Stimulated activated CD8-positive, alpha-beta memory T cell treated with anti-CD3 and anti-CD28 coated beads, Interleukin-7, amount 100 ng/mL, for 4 hours (primary cell): ENCODE measurements around the gene PPP2R2C.

Experiments used
- DNase-seq, 2 donors: peaks; one replicate each; pipeline ENCODE4 v3.0.0-alpha.2; 2020; ENCODE audit warnings: low read depth in 2 of 2

The PPP2R2C gene

DNA sequence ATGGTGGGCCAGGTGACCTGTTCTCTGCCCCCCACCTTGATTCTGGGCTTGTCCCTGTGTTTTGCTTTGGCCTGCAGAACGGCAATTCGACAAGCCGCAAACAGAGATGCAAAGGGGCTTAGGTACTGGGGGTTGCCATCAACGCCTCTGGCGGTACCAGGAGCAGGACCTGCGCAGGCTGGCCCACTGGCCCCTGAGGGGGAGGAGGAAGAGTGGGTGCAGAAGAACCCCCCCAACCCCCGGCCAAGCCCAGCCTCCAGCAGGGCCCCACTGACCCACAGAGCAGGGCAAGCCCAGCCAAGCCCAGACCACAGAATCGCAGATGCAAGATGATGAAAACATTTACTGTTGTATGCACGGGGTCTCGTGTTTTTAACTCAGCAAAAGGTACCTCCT lies 89.4 kb downstream of the PPP2R2C start:
- DNase-seq, result no peak

- no peak for DNase-seq
Observed at GRCh38 chr4:6381571-6382123, 90.8 kb downstream of the PPP2R2C start.

DNA sequence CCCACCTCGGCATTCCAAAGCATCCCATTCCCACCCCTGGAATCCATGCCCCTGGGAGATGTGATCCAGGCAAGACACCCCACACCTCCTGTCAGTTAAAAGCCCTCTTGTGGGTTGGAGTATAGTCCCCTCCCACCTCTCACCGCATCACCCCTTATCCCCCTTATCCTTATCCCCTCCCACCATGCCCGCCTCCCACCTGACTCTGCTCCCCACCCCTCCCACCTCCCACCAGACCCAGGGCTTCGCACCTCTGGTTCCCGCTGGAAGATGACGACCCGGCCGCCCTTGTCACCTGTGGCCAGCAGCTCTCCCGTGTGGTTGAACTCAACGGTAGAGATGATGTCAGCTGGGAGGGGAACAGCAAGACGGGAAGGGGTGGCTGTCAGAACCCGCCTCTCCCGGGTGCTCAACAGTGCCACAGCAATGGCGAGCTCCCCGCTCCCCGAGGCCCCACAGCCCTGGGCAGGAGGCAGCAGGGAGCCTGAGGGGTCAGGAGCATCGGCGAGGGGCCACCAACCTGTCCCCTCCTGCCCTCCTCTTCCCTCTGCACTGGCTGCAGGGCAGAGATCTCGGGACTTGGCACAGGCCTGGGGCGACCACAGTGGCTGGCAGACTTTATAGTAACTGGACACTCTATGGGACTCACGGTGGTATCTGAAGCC lies 91.5 kb downstream of the PPP2R2C start:
- no peak for DNase-seq

- no peak for DNase-seq
Observed at GRCh38 chr4:6379767-6380745, 92.4 kb downstream of the PPP2R2C start.

DNA sequence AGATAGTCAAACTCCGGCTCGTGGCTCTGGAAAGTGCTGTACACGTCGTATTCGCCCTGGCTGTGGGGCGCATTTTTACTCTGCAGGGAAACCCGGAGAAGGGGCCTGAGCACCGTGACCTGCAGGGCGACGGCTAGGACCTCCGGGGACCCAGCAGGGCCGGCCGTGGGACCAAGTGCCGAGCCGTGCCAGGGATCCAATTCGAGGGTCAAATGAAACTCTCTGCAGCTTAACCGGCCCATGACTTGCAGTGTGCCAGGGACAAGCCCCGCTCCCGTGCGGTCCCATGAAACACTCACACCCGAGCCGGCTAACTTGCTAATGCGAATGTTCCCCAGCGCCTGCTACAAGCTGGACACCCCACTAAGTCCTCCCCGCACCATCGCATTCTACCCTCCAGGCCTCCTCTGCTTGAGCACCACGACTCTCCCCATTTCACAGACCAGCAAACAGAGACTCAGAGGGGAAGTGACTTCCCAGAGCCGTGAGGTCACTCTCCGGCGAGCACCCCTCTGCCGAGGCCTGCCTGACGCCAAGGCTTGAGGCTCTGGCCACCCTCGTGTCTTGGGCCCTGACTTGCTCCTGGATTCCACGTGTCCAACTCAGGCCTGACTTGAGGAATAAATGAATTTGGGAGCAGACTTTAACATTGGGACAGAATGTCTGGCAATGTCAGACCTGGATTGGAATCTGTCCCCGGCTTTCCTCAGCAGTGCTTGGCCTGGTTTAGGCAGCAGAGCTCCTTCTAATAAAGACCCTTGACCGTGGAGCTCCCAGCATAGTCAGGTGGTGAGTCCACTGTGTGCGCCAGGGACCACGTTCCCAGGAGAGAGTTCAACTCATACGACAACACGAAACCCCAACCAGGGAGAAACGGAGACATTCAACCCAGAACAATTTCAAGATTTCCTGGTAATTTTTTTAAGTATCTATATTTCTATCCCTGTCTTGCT lies 93.6 kb downstream of the PPP2R2C start:
- no peak for DNase-seq

GRCh38 chr4:6377626-6378492 lies 94.6 kb downstream of the PPP2R2C start:
- no peak for DNase-seq

- no peak for DNase-seq
Observed at GRCh38 chr4:6375620-6376295, 96.7 kb downstream of the PPP2R2C start.

DNA sequence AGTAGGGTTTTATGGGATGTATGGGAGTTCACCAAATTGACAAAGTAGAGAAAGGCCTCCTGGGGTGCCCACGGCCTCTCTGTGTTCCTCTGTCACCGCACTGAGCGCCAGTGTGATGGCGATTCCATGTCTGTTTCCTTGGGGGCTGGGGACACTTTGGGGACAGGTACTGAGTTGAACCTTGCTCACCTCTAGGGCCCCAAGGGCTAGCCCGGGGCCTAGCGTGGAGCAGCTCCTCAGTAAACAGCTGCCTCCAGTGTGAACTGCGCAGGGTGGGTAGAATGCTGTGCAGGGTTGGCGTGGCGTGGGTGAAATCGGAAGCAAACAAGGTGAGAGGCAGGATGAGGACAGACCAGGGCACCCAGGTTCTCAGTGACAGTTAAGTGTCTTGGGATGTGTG lies 97.8 kb downstream of the PPP2R2C start:
- no peak for DNase-seq

- no peak for DNase-seq
Observed at GRCh38 chr4:6373541-6374410, 98.6 kb downstream of the PPP2R2C start.

DNA sequence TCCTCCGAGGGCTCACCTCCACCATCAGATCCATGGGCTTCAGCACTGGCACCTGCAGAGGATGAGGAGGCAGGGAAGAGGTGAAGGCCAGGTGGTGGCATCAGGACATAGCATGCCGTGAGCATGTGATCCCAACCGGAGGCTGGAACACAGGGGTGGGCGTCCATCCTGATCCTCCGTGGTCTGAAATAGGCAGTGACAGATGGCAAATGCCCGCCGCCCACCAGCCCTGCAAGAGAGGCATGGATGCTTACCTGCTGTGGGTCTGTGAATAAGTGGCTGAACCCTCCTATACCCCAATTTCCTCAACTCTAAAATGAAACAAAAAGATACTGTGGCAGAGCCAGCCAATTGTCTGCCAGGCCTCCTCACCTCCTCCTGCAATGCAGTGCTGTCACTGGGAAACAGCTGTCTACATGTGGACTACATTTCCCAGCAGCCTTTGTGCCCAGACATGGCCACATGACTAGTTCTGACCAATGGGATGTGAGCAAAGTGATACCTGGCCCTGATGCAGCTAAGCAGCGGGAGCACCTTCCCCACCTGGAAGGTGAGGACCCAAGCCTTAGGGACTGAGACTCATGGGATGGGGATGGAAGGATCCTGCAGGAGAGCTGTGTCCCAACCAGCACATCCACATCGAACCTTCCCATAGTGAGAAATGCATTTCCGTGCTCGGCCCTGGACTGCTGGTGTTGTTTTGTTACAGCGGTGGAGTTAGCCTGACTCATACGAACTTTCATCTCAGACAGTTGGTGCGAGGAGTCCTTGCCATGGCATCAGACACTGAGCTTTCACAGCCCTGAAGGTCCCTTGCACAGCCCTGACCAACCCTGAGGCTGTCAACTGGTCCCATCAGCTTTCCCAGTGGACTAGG lies 99.5 kb downstream of the PPP2R2C start:
- no peak for DNase-seq

DNA sequence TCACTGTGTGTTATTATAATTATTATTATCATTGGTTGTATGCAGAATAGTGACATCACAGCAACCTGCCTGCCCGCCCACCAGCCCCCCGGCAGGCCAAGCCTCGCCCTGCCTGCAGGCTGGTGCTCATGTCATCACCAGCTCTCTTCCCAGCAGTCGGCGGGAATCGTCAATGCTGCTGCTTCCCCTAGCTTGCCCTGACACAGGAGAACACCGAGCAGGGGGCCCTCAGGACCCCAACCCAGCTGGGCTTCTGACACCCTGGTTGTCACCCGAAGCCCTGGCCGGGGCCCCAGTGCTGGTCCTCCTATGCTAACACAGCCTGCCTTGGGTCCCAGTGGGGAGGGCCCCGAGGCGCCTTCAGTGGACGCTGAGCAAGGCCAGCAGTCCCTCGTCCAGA lies 100.6 kb downstream of the PPP2R2C start:
- no peak for DNase-seq

DNA sequence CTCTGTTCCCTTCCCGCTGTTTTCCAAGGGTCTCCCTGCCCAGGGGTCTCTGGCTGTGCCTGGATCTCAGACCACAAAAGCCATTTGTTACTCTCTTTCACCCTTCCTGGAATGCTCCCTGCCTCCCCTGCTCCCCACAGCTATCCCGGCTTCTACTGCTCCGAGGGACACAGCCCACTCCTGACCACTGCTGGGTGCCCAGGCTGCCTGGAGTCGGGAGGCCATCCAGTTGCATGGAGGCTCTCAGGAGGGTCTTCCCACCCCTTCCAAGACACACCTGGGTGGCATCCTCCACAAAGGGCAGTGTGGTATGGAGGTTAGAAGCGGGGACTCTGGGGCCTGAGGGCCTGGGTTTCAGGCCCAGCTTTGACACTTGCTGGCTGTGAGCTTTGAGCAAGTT lies 101.1 kb downstream of the PPP2R2C start:
- no peak for DNase-seq

DNA sequence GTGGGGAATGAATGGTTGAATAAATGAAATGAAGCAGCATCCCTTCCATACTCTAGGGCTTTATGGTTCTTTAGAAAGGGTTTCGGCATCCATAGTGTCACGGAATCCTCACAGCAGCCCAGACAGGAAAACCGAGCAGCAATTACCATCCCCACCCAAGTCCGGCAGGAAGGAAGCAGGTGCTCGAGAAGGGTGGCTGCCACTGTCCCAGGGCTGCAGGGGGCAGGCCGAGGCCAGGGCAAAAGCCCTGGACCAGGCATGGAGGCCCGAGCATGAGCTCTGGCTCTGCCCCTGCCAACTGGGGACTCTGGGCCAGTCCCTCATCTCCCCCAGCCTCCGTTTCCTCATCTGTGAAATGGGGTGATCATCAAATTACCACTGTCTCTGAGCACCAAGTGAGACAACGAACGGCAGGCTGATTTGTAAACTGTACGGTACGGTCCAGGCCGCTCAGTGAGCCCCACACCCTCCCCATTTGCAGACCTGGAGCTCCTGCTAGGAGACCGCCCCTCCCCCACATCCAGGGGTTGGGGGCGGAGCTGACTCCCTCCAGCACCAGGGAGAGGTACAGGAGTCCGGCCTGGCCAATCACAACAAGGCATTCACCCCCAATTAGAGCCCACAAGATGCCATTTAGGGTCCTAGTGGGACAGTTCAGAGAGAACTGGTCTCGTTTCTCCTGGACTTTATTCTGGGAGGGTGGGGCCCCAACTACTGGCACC lies 102.3 kb downstream of the PPP2R2C start:
- DNase-seq, result no peak

- DNase-seq, result no peak
Observed at GRCh38 chr4:6369511-6369910, 102.9 kb downstream of the PPP2R2C start.

- no peak for DNase-seq
Observed at GRCh38 chr4:6369035-6369434, 103.4 kb downstream of the PPP2R2C start.

GRCh38 chr4:6368601-6369000 lies 103.8 kb downstream of the PPP2R2C start:
- DNase-seq, result no peak

- DNase-seq, result no peak
Observed at GRCh38 chr4:6368096-6368495, 104.3 kb downstream of the PPP2R2C start.
